ENCODE measurements around the gene LIPC. TPM values are rescaled to one million over a fixed set of nuclear protein-coding genes. Genes with fewer than 3 reads are reported as not detected.
"Not testable (repeated sequence)": the region's sequence is repeated elsewhere in the genome, so short reads cannot be mapped to it uniquely, and the experiment has no call there.

Gene LIPC
- total RNA-seq, 1 donor from 2014 or later = 0.13 TPM

- DNase-seq (ENCODE audit: low read depth, low spot score) = no peak
These were observed 150.4 kb downstream of the LIPC start for GRCh38 chr15:58582160-58582559.

GRCh38 chr15:58583171-58583908 is 151.5 kb downstream of the LIPC start:
- no peak for DNase-seq (ENCODE audit: low read depth, low spot score)

GRCh38 chr15:58584789-58585461 is 153.1 kb downstream of the LIPC start:
- no peak for DNase-seq (ENCODE audit: low read depth, low spot score)

- no peak for DNase-seq (ENCODE audit: low read depth, low spot score)
These were observed 154.1 kb downstream of the LIPC start for GRCh38 chr15:58585693-58586443.

GRCh38 chr15:58587486-58587885 is 155.7 kb downstream of the LIPC start:
- no peak for DNase-seq (ENCODE audit: low read depth, low spot score)

- no peak for DNase-seq (ENCODE audit: low read depth, low spot score)
These were observed 156.3 kb downstream of the LIPC start for GRCh38 chr15:58588096-58588495.

- DNase-seq (ENCODE audit: low read depth, low spot score) = no peak
These were observed 157.3 kb downstream of the LIPC start for GRCh38 chr15:58589047-58589446.

- DNase-seq (ENCODE audit: low read depth, low spot score) = no peak
These were observed 158.4 kb downstream of the LIPC start for GRCh38 chr15:58590236-58590635.

- no peak for DNase-seq (ENCODE audit: low read depth, low spot score)
These were observed 159.1 kb downstream of the LIPC start for GRCh38 chr15:58590926-58591325.

GRCh38 chr15:58593870-58594269 is 162.1 kb downstream of the LIPC start:
- no peak for DNase-seq (ENCODE audit: low read depth, low spot score)

GRCh38 chr15:58594898-58595297 is 163.1 kb downstream of the LIPC start:
- DNase-seq (ENCODE audit: low read depth, low spot score) = no peak

GRCh38 chr15:58595516-58596263 is 163.9 kb downstream of the LIPC start:
- DNase-seq (ENCODE audit: low read depth, low spot score) = no peak

GRCh38 chr15:58597943-58598828 is 166.4 kb downstream of the LIPC start:
- DNase-seq (ENCODE audit: low read depth, low spot score) = no peak

GRCh38 chr15:58598829-58599210 is 167.0 kb downstream of the LIPC start:
- no peak for DNase-seq (ENCODE audit: low read depth, low spot score)

GRCh38 chr15:58602823-58603222 is 171.0 kb downstream of the LIPC start:
- no peak for DNase-seq (ENCODE audit: low read depth, low spot score)

- not testable (repeated sequence) for DNase-seq (ENCODE audit: low read depth, low spot score)
These were observed 172.1 kb downstream of the LIPC start for GRCh38 chr15:58603927-58604326.

- DNase-seq (ENCODE audit: low read depth, low spot score) = no peak
These were observed 172.7 kb downstream of the LIPC start for GRCh38 chr15:58604455-58604923.

- DNase-seq (ENCODE audit: low read depth, low spot score) = no peak
These were observed 174.2 kb downstream of the LIPC start for GRCh38 chr15:58605931-58606530.

- no peak for DNase-seq (ENCODE audit: low read depth, low spot score)
These were observed 174.8 kb downstream of the LIPC start for GRCh38 chr15:58606577-58607080.

GRCh38 chr15:58608129-58608590 is 176.4 kb downstream of the LIPC start:
- no peak for DNase-seq (ENCODE audit: low read depth, low spot score)
